H1 (cell line): ENCODE data around the gene DDI2.

Experiments used
- CTCF ChIP-seq, 3 experiments: IDR thresholded peaks; 1 replicate in 2 of 3; 2 replicates in 1 of 3; pipeline versions ENCODE4 v1.5.1 to v1.6.1; 2011; ENCODE audit warnings: low read length in 3 of 3, mild to moderate bottlenecking in 3 of 3, inconsistent platforms in 2 of 3, low read depth in 1 of 3, moderate library complexity in 1 of 3; ENCODE audit not compliant: insufficient read depth in 1 of 3; ENCODE audit errors: control extremely low read depth in 1 of 3
- E2F6 ChIP-seq: IDR thresholded peaks from 2 replicates; pipeline ENCODE4 v1.6.1; 2012; ENCODE audit warnings: inconsistent platforms
- EGR1 ChIP-seq: IDR thresholded peaks from 2 replicates; pipeline ENCODE4 v1.6.1; 2011; ENCODE audit warnings: low read depth, low read length, borderline replicate concordance
- EZH2 ChIP-seq: fragments of 200-600 bp; sonication (generic); IDR thresholded peaks from 2 replicates; pipeline ENCODE4 v1.7.1; 2012; ENCODE audit warnings: low read depth, mild to moderate bottlenecking, moderate library complexity, low read length, inconsistent platforms; ENCODE audit not compliant: severe bottlenecking
- JUN ChIP-seq: IDR thresholded peaks from 2 replicates; pipeline ENCODE4 v1.6.1; 2011; ENCODE audit warnings: low read depth, mild to moderate bottlenecking, improper control_type of control experiment, low read length
- MAX ChIP-seq: IDR thresholded peaks from 2 replicates; pipeline ENCODE4 v1.6.1; 2012; ENCODE audit warnings: inconsistent platforms
- POLR2A ChIP-seq, 2 experiments: IDR thresholded peaks; 1 replicate in 1 of 2; 2 replicates in 1 of 2; pipeline ENCODE4 v1.6.1; 2011; ENCODE audit warnings: low read depth in 2 of 2, low read length in 2 of 2, mild to moderate bottlenecking in 2 of 2; ENCODE audit errors: control extremely low read depth in 1 of 2
- POLR2AphosphoS5 ChIP-seq: IDR thresholded peaks from 2 replicates; pipeline ENCODE4 v1.6.1; 2011; ENCODE audit warnings: low read depth, low read length
- SUZ12 ChIP-seq: fragments of 200-600 bp; sonication (generic); IDR thresholded peaks from 2 replicates; pipeline ENCODE4 v1.6.1; 2012; ENCODE audit warnings: mild to moderate bottlenecking, inconsistent platforms, low read length, moderate library complexity, mixed read lengths
- TAF7 ChIP-seq: optimal IDR thresholded peaks from 2 replicates; pipeline ENCODE3; 2011; ENCODE audit warnings: low read depth, mild to moderate bottlenecking, inconsistent platforms, low read length, moderate library complexity, borderline replicate concordance

GRCh38 chr1:15622712-15623373 is 5.6 kb downstream of the DDI2 start:
- TF ChIP-seq EGR1 (no peak), CTCF (IDR thresholded peaks at IDR 0.05; ENCODE audit: control extremely low read depth in 1 of 3, insufficient read depth in 1 of 3, low read depth in 1 of 3, low read length in 3 of 3) (no peak), POLR2A (IDR thresholded peaks at IDR 0.05; ENCODE audit: control extremely low read depth in 1 of 2, low read depth in 2 of 2, low read length in 2 of 2) (no peak), EZH2 (no peak), SUZ12 (no peak), TAF7 (no peak), E2F6 (no peak), MAX (no peak), POLR2AphosphoS5 (no peak), JUN (no peak)
